ENCODE measurements around the gene IWS1.
"Not testable (repeated sequence)": the region's sequence is repeated elsewhere in the genome, so short reads cannot be mapped to it uniquely, and the experiment has no call there.

Gene IWS1

GRCh38 chr2:127527001-127527804 lies 914 bp upstream of the IWS1 start:
- DNase-seq: peak in 1 of 2 experiments; percentile 7

- DNase-seq: peak; percentile 38 to 48
Measured at GRCh38 chr2:127525691-127526131, 578 bp downstream of the IWS1 start.

DNA sequence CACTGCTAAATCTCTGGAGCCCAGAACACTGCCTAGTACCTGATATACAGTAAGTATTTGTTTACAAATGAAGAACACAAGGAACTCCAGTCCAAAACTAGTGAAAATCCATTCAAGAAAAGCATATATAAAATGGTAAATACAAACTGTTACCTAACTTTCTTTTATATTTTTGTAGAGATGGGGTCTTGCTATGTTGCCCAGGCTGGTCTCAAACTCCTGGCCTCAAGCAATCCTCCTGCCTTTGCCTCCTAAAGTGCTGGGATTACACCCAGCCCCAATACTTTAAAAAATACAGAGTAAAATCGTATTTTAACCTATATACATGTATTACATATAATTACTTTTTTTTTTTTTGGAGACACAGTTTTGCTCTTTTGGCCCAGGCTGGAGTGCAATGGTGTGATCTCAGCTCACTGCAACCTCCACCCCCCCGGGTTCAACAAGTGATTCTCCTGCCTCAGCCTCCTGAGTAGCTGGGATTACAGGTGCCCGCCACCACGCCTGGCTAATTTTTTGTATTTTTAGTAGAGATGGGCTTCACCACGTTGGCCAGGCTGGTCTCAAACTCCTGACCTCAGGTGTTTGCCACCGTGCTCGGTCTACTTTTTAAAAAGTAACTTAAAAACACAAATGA lies 2.0 kb downstream of the IWS1 start:
- DNase-seq: not testable (repeated sequence)

- no peak for DNase-seq
Measured at GRCh38 chr2:127523269-127523939, 2.9 kb downstream of the IWS1 start.

GRCh38 chr2:127520424-127520823 lies 5.9 kb downstream of the IWS1 start:
- no peak for DNase-seq

DNA sequence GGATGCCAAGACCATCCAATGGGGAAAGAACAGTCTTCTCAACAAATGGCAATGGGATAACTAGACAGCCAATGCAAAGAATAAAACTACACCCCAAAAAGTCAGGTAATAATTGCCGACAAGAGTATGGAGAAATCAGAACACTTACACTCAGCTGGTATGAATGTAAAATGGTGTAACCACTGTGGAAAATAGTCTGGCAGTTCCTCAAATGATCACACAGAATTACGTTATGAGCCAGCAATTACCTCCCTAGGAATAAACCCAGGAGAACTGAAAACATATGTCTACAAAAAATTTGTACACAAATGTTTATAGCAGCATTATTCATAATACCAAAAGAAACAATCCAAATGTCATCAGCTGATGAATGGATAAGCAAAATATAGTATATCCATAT lies 8.8 kb downstream of the IWS1 start:
- no peak for DNase-seq

GRCh38 chr2:127516041-127516762 lies 10.1 kb downstream of the IWS1 start:
- no peak for DNase-seq

- no peak for DNase-seq
Measured at GRCh38 chr2:127515383-127515915, 10.8 kb downstream of the IWS1 start.

DNA sequence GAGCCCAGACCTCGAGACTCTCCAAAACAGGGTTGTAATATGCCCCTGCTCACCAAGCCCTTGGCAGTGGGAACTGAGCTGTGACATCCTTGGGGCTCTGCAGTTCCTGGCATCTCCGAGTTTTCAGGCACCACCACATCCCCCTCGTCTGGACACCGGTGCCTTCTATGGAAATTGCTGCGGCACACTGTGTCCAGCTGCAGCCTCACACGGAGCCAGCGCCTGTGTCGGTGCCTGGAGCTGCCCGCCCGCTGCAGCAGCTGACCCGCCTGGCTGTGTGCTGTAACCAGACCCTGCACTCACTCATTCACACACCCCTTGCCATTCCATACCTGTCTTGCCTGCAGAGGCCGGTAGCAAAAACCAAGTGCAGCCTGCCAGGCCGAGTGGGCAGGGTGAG lies 11.8 kb downstream of the IWS1 start:
- no peak for DNase-seq

- DNase-seq: no peak
Measured at GRCh38 chr2:127514076-127514475, 12.2 kb downstream of the IWS1 start.

DNA sequence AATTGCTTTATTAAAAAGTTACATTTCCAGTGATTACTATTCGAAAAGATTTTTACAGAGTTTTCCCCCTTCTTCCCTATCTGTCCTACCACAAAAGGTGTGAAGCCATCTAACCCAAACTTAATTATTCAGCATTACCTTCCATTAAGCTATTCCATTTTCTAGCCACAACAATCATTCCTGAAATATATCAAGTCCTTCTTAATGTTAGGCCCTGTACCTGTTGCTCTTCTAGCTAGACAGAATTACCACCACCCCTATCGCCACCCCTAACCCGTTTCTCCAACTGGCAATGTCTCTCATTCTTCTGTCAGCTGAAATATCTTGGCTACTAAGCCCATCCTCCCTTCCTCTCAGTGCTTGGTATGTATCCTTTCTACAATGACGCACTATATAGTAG lies 13.9 kb downstream of the IWS1 start:
- DNase-seq: no peak

DNA sequence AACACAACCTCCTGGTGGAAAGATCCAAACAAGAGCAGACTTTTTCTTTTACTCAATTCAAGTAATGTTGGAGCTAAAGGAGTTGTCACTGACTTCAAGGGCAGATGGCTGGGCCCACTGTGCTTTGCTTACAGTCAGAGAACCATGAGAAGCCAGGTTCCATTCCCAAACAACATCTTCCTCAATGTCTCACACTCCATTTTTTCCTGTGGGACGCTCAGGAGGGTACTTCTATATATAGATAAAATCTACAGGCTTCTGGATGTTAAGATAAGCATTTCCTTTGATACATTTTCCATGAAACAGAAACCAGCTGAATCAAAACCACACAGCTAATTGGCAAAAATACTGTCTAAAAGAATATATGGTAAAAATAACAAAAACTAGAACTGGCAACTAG lies 14.4 kb downstream of the IWS1 start:
- no peak for DNase-seq

GRCh38 chr2:127511090-127511695 lies 15.1 kb downstream of the IWS1 start:
- DNase-seq: no peak

DNA sequence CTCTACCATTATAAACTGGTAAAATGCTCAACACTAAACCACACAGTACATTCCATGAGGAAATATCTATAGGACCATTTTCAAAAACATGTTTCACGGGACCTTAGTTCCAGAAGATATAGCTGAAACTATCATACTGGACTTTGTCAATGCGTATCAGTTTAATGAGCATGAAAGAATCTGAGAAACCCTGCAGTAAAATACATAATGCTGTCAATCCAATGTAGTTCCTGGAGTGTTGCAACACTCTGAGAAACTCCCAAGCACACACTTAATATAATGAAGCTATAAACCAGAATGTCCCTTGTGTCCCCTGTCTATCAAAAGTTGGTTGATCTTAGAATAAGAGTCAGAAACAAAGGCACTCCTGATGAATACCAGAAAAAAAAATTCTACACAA lies 16.2 kb downstream of the IWS1 start:
- no peak for DNase-seq

GRCh38 chr2:127508631-127509034 lies 17.7 kb downstream of the IWS1 start:
- no peak for DNase-seq

DNA sequence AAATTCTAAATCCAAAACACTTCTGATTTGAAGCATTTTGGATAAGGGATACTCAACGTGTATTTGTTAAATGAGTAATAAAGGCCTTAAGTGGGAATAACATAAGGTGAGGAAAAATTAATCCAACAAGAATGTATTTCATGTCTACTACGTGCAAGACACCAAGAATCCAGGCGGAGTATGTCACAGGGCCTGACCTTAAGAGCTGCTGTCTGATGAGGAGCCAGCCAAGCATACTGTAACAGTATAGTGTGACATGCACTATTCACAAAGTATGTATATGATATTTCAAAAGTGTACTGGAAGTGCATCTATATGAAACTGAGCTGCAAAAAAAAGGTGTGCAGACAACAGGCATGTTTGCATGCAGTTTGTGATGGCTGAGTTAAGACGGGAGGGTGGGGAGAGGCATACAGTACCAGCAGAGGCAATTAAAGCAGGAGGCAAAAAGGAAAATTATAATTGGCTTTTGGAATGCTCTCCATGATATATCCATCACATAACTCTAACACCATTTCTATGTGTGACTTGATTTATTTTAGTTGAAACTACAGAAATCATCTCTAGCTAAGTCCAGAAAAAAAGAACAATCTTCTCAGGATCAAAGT lies 18.2 kb downstream of the IWS1 start:
- no peak for DNase-seq

DNA sequence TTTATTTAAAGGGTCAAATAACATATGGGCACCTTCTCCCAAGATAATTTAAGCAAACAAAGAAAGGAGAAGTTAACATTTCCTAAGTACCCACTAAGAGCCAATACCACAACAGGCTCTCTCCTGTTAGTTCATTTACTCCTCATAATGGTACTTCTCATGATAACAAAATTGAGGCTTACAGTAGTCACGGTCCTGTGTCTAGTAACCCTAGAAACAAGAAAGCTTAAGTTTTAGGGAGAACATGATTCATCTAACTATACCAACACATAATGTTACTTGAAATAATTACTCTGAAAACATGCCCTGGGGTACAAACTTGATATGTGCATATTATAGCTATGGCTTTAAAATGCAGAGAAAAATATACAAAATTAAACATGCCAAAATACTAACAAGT lies 19.8 kb downstream of the IWS1 start:
- DNase-seq: no peak

DNA sequence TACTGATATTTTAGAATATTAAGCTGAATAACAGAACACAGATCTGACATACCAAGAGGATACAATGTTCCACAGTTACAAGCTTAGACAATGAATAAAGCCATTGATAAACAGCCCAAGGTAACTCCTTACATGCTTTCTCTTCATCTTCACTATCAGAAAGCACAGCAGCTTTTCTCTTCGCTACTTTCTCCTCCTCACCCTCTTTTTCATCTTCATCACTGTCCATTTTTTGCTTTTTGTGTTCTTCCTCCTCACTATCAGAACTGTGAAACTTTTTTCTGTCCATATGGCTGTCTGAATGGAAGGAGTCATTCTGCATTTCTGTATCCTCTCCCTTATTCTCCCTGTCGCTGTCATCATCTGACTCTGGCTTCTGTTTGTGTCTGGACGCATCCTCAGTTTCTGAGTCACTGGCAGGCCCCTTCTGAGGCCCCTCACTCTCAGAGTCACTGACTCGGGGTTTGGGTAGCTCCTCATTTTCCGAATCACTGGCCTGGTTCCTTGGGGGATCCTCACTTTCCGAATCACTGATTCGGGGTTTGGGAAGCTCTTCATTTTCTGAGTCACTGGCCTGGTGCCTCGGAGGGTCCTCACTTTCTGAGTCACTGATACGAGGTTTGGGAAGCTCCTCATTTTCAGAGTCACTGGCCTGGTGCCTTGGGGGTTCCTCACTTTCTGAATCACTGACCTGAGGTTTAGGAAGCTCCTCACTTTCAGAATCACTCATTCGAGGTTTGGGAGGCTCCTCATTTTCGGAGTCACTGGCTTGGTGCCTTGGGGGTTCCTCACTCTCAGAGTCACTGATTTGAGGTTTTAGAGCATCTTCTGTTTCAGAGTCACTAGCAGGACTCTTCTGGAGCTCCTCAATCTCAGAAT lies 21.5 kb downstream of the IWS1 start:
- DNase-seq: no peak

GRCh38 chr2:127503491-127503890 lies 22.8 kb downstream of the IWS1 start:
- no peak for DNase-seq

DNA sequence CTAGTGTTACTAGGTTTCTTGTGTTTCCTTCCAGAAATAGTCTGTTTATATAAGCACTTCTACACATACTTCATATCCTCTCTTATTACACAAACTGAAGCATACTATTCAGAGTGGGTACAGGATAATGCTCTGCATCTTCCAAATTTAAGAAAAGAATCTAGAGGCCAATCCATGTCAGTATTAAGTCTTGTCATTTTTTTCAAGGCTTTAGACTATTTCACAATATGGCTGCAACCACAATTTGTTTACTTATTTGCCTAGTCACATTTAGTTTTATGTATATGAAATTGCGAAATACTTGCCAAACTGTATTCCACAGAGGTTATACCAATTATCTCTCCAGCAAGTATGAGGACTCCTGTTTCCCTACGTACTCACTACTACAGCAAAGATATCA lies 27.9 kb downstream of the IWS1 start:
- DNase-seq: no peak

GRCh38 chr2:127490283-127490682 lies 36.0 kb downstream of the IWS1 start:
- DNase-seq: no peak
